GM13976 (cell line): ENCODE measurements around the gene SP140.
"Not testable (repeated sequence)": the region's sequence is repeated elsewhere in the genome, so short reads cannot be mapped to it uniquely, and the experiment has no call there.

Source experiments
- DNase-seq: peaks from one replicate; pipeline ENCODE4 v3.0.0; 2012; ENCODE audit warnings: low spot score
- in situ Hi-C: fragments of 300-500 bp; cut with MboI; formaldehyde crosslinking; loops from one replicate; pipeline ENCODE4 v1.12.0; 2022; ENCODE audit warnings: low sequenced_read_pairs, mixed read lengths, inconsistent platforms; ENCODE audit not compliant: unreplicated experiment
- TF ChIP-seq, protein P1 (sequence below): IDR thresholded peaks from 2 replicates; pipeline ENCODE4 v1.5.1; 2012; ENCODE audit warnings: borderline replicate concordance, mild to moderate bottlenecking; ENCODE audit not compliant: insufficient read depth; ENCODE audit errors: extremely low read depth, missing control alignments, control extremely low read depth

Gene SP140

DNA sequence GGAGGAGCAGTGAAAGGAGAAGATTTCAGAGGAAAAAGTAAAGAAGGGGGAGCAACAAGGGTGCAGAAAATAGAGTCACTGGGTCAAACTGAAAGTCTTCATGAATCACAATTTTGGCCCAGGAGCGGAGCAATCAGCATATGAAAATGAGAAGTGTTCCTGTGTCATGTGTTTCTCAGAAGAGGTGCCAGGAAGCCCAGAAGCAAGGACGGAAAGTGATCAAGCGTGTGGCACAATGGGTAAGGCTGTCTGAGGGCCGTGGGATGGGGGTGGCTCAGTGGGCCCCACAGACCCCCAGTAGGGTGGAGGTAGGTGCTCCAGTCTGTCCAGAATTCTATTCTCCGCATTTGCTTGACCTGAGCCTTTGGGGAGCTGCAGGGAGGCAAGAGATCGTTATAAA lies 44.2 kb downstream of the SP140 start:
- in situ Hi-C loops, result no loop called here
- TF ChIP-seq, protein P1, sequence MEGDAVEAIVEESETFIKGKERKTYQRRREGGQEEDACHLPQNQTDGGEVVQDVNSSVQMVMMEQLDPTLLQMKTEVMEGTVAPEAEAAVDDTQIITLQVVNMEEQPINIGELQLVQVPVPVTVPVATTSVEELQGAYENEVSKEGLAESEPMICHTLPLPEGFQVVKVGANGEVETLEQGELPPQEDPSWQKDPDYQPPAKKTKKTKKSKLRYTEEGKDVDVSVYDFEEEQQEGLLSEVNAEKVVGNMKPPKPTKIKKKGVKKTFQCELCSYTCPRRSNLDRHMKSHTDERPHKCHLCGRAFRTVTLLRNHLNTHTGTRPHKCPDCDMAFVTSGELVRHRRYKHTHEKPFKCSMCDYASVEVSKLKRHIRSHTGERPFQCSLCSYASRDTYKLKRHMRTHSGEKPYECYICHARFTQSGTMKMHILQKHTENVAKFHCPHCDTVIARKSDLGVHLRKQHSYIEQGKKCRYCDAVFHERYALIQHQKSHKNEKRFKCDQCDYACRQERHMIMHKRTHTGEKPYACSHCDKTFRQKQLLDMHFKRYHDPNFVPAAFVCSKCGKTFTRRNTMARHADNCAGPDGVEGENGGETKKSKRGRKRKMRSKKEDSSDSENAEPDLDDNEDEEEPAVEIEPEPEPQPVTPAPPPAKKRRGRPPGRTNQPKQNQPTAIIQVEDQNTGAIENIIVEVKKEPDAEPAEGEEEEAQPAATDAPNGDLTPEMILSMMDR, result no peak
- no peak for DNase-seq

DNA sequence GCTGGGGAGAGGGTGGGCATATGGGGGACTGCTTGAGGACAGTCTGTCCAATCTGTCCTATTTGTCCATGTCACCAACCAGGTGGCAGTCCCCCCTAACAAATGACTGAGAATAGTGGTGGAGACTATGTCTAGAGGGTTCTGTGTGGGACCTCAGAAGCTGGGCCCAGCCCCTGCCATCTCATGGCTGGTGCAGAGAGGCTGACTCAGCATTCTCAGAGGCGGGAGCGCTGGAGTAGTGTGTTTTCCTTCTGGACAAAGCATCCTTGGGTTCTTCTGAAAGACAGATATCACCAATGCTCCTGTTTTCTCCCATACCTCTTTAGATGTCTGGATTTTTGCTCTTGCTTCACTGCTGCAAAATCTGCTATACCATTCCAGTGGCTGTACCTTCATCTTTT lies 57.4 kb downstream of the SP140 start:
- in situ Hi-C loops, result no loop called here
- TF ChIP-seq, protein P1, result no peak
- DNase-seq, result no peak

DNA sequence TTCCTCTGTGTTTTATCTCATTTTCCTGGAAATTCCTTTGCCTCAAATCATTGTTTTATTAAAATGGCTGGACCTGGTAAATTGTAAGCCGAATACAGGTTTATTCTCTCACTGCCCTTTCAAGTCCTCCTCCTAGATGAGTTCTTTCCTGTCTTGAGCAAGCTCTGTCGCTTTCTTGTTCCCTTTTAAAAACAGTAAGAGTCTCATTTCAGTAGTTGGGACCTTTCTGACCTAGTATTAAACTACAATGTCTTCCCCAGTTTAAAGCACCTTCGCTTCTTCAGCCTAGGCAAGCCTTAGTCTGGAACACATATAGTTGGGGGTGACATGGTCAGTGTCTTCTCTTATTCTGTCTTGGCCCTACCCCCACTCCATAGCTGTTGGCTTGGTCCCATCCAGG lies 60.5 kb downstream of the SP140 start:
- in situ Hi-C loops, result no loop called here

DNA sequence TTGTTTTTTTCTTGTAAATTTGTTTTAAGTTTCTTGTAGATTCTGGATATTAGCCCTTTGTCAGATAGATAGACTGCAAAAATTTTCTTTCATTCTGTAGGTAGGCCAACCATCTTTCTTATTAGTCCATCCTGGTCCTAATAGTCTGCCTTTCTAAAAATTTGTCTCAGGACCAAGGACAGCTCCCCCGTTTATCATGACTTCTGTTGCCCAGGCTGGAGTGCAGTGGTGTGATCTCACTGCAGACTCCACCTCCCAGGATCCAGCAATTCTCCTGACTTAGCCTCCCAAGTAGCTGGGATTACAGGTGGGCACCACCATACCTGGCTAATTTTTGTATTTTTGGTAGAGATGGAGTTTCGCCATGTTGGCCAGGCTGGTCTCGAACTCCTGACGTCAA lies 63.8 kb downstream of the SP140 start:
- in situ Hi-C loops, DNase-seq: not testable (repeated sequence)

More for the DNA sequence above, 60.5 kb downstream of the SP140 start:
- no peak for DNase-seq
- TF ChIP-seq, protein P1, result no peak

DNA sequence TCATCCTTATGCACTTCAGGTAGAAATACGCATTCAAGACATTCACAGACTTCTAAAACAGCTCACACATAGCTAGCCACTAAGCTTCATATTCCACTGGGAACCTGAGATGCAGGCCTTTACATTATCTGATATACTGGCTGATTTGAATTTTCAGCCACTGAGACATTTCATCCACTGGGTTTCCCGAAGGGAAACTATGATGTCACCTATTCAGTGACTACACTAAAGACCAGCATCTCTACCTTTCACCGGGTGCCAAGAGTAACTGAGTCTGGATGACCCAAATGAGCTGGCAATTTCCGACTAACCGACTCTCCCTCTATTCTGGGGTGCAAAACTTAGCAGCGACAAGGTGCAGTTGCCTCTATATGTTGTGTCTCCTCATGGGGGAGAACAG lies 69.7 kb downstream of the SP140 start:
- in situ Hi-C loops, result no loop called here
- TF ChIP-seq, protein P1, result no peak
- DNase-seq, result no peak

DNA sequence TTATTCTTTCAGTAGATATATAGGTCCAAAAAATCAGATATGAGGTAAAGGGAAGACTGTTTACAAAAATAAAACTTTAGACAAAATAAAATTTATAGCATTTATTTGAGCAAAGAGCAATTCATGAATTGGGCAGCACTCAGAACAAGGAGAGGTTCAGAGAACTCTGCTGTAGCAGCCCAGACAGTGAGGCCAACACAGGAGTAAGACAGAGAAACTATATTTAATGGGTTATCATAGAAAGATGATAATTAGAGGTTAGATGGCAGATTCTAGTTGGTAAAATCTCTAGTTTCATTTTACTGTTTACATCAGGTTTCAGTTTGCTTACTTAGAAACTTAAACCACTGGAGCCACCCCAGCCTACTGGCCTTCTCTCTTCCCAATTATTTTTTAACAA lies 71.4 kb downstream of the SP140 start:
- in situ Hi-C loops, result no loop called here
- TF ChIP-seq, protein P1, result no peak
- no peak for DNase-seq

DNA sequence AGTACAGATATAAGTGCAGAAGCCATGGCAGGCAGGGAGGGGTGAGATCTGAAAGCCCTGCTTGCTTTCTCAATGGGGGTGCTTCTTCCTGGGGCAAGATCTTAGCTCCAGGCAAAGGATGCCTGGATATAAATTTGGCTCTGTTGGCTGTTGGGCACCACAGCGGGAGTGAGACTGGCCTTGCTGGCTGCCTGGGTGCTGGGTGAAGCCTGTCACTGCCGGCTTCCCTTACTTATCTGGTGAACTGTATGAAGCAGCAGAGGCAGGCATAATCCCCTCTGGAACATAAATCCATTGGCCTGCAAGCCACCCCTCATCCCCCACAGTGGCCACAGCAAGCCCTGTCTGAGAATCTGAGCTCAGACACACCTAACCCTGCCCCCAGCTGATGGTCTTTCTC lies 74.1 kb downstream of the SP140 start:
- TF ChIP-seq, protein P1, result no peak
- in situ Hi-C loops, result no loop called here
- no peak for DNase-seq
